HG03196 (cell line): ENCODE results near the gene MMRN1.

Experiments used
- ATAC-seq: cut with Tn5 transposase; IDR thresholded peaks from one replicate; pipeline ENCODE4 v1.9.1; 2021; ENCODE audit not compliant: unreplicated experiment

Gene MMRN1

DNA sequence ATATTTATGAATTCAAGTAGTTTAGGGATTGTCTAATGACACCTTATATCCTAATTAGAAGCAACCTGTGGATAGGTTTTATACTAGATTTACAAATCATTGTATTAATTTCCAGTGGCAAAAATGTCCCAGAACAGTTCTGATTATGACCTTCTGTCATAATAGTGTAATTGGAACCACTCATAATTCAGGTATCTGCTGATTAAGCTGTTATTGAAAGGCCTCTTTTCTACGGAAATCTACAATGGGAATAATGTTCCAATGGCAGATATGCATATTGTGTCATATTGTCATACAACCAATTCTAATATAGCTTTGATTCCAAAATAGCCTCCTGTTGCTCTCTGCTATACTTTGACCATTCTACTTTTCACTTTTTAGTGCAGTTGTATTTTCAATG is 19.0 kb downstream of the MMRN1 start:
- no peak for ATAC-seq

DNA sequence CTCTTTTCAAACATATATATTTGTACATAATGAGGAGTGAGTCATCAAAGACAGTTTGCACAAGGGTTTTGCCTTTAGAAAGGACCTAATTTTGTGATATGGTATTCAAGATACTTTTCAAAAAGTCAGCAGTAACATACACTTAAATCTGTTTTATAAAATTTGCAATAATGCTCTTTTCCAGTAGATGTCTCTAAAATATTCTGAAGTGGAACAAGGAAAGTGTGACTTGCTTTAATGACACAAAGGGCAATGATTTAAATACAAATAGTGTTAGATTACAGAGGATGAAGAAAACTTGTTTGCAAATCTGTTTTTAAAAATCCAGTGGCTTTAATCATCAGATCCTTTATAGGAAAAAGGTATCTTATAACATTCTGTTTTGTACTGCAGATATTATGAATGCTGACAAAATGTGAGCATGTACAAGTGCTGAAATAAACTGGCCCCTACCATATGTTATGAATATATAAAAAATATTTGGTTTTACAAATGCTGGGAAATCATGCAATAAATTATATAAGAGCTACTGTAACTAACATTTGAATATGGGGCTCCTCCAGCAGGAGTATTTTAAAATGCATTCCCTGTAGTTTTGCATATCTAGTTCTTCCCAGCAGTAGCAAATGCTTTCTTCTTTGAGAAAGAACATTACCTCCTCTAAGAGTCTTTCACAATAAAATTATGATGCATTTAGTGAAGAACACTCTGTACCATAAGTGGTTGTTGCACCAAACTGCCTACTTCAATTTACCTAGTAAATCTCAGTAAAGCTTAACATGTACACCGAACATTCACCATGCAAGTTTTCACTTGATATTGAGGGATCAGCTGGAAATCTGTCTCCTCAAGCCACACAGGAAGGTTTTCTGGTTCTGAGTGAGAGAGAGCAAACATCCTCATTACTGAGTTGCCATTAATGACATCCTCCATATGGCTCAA is 20.2 kb downstream of the MMRN1 start:
- no peak for ATAC-seq

DNA sequence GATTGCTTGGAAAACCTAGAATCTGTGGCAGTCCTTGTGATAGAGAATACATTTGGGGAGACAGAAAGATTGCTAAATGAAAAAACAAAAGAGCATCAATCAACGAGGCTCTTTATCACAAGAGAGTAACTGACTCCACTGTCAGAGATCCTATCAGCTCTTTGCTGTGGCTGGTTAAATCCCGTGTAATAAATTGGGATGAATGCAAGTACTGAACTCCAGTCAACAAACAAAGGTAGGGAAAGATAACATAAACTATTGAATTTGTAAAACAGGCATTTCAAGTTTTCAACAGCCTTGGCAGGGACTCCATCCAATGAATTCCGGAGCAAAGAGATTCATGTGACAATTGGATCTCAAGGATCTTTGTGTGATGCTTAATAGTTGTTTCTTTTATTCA is 21.3 kb downstream of the MMRN1 start:
- ATAC-seq = no peak

DNA sequence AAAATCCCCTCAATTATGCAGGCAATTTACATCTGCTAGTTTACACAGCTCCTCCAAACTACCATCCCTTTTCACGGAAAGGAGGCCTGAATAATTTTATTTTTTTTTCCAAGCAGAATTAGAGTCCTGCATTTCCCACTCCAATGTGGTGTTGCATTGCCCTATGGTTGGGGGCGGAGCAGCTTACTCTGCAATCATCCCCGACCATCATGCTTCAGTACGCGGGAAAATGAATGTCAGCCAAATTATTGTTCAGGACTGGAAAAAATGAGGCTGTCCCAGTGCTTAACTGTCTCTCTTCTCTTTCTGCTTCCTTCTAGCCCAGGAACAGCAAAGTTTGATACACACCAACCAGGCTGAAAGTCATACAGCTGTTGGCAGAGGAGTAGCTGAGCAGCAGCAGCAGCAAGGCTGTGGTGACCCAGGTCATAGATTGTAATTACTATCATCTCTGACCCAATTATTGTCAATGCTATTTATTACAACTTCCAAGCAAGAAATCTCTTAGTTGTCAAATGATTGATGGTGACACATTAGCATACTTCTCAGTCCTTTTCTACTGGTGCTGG is 28.3 kb downstream of the MMRN1 start:
- ATAC-seq = no peak

DNA sequence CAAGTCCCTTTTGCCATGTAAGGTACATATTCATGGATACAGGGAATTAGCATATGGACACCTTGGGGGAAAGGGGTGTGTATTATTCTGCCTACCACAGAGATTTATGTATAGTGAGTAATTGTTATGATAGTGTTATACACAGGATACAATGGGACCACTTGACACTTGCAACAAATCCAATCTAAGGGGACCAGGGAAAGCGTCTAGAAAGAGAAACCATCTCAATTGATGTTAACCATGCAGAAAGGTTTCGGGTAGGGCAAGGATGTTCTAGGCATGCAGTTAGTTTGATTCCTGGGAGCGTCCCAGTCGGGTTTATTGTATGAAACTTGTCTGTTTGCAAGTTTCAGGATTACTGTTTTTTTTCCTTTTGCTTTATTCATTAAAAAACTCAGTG is 34.2 kb downstream of the MMRN1 start:
- no peak for ATAC-seq

DNA sequence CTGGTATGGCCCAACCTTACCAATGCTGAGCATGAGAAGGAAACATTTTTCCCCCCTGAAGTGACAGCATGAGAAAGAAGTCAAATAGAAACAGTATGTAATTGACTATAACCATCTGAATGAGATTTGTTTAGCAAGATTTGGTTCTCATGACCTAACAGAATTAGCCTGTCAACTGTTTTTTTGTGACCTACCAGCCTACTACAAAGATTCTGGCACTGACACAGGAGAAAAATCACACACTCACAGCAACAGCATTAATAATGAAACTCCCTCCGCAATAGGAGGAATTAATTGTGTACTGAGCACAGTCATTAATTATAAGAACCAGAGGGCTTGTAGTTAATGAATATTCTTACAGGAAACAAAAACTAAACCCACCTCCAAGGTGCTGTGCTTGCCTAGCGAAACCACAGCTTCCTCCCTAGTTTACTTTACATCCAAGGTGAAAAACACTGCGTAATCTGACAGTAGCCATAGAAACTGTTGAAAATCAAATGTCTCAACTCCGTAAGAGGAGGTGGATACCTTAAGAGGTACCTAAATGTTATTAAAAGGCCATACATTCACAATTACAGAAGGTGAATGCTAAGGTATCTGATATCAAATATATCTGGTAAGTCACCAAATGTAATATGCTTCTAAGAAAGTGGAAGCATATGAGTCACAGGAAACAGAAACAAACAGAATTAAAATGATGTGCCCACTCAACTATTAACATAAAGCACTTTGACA is 34.9 kb downstream of the MMRN1 start:
- peak; percentile 93 for ATAC-seq

DNA sequence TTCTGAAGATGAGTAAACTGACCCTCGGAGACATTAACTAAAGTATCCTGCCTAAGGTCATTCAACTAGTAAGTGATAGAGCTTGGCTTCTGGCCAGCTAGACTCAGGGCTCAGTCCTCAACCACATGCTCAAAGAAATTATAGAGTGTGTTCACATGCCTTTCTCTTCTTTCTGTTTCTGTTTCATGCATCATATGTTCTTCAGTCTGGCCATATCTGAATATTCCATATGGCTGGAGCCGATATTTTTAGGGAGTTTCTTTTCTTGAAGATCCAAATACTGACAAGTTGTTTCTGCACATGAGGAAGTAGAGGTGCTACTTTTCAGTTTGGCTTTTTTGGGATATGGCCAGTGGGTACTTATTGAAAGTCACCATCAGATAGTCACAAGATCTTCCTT is 44.9 kb downstream of the MMRN1 start:
- ATAC-seq = no peak

DNA sequence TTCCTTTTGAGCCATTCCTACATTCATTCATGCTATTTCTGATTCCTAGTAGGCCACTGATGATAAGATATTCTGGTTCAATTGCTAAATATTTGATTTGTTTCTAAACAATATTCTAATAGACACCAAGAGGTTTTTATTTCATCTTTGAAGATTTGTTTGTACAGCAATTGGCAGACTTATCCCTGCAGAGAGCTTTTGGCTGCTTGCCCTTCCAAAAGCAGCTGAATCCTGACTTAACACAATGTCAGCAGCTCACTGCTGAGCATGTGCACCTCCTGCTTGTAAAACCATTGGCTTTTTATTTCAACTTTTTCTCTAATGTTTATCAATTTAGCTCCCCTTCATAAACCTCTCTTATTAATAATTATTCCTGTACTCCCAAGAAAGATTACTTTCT is 45.3 kb downstream of the MMRN1 start:
- ATAC-seq = no peak

DNA sequence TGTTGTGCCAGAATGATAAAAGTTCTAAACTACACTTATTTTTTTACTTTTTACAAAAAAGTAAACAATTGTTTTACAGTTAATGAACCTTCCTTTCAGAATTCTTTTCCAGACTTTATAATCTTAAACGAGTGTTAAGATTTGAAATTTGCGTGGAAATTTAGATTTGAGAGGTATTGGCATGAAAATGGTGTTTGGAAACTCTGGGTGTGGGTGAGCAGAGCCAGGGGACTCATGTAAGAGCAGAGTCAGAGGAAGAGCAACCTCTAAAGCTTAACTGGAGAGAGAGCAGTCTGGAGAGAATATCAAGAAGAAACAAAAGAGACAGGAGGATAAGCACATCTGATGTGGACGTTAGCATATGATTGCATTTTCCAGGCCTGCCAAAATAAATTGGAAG is 48.2 kb downstream of the MMRN1 start:
- no peak for ATAC-seq

DNA sequence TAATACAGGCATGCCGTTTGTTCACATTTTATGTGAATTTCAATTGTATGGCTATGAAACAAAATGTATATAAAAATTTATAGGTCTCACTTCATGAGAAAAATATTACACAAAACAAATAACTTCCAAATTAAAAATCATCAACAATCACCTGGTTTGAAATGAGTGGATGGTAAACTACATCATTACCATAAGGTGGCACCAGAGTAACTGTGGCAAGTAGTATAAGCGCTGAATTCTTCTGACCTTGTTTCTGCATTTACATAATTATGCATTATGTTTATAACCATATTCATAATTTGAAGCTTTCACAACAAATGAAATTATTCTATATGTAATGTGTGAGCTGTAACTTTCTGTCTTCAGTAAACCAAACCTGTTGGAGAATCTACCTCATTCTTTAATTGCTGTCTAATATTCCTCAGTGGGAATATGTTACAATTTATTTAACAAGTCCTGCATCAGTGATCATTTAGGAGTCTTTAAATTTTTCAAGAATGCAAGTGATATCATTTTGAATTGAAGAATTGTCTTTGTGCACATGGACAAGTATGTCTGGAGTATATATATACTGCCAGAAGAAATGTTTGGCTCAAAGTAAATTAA is 55.2 kb downstream of the MMRN1 start:
- ATAC-seq = no peak

DNA sequence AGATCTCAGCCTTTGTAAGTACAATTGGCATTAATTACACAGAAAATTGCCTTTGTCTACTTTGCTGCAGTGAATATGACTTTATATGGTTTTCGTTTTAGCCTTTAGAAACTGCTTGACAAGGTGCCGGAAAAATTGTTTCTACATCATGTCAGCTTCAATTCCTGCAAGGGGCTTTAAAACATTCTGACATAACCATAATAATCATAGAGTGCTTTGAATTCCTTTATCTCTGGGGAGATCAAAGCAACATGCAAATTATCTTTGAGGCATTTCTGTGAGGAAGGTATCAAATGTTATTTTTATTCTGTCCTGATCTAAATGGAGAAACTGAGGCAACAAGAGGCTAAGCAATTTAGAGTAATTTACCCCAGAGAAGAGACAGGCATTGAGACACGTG is 57.8 kb downstream of the MMRN1 start:
- ATAC-seq = no peak

DNA sequence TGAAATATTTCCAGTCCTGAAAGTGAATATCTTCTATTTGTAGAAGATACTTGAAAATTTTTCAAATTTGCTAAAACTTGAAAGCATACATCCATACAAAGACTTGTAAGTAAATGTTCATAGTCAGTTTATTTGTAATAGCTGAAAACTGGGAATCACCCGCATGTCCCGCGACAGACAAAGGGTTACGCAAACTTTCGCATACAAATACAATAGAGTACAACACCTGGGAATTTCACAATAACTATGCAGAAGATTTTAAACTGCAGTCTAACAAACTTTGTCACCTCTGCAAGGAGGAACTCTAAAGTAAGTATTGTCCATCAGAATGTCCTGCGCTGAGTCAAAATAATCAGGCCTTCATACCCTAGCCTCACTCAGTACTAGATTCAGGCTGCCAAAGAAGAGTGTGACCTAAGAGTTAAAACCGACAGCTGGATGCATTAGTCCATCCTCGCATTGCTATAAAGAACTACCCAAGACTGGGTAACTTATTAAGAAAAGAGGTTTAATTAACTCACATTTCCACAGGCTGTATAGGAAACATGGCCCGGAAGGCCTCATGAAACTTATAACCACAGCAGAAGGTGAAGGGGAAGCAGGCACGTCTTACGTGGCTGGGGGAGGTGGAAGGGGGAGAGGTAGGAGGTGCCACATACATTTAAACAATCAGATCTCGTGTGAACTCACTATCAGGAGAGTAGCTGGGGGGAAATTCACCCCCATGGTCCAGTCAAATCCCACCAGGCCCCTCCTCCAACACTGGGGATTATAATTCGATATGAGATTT is 60.4 kb downstream of the MMRN1 start:
- ATAC-seq = no peak

DNA sequence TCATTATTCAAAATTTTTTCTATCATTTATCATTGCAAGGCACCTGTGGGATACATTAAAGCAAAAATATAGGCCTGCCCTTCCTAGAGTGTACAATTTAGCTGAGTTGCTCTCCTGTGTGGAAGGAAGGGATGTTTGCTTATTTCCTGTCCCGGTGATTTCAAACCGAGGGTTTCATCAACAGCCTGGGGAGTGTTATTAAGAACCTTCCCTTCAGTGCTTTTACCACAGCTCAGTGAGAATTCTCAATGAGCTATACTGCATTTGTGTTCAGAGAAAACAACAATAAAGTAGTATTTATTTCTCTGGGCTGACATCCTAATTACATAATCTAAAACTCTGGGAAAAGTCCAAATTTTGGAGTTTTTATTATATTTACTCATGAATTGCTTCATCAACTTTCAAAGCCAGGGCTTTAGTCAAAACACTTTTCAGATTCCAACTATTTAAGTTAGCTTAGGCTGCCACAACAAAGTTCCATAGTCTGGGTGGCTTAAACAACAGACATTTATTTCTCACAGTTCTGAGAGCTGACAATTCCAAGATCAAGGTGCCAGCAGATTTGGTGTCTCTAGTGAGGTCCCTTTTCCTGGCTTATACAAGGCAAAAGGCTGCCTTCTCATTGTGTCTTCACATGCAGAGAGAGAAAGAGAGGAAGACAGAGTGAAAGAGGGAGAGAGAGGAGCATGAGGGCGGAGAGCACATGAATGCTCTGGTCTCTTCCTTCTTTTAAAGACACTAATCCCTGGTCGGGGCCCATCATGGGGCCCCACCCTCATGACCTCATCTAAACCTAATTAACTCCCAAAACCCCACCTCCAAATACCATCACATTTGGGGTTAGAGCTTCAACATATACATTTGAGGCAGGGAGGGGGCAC is 62.6 kb downstream of the MMRN1 start:
- no peak for ATAC-seq

DNA sequence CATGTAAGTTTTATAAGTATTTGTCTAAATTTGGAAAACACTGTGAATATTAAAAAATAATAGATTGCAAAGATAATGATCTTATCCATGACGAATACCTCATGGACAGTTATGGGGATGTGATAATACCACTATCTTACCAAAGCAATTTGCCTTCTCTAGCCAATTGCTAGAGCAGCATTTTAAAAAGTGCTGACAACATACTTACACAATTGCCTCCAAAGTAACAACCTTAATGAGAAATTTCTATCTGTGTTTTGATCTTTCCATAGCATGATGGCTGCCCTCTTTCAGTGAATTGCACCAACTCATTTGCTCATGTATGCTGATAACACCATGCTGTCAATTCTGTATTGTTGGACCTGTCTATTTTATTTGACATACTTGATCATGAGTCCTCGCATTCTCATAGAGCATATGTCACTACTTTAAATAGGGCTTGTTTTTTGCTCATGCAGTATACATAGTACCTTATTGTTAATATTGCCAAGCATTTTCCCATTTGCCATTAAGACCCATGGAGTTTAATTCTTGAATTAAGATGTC is 87.2 kb downstream of the MMRN1 start:
- ATAC-seq = no peak

DNA sequence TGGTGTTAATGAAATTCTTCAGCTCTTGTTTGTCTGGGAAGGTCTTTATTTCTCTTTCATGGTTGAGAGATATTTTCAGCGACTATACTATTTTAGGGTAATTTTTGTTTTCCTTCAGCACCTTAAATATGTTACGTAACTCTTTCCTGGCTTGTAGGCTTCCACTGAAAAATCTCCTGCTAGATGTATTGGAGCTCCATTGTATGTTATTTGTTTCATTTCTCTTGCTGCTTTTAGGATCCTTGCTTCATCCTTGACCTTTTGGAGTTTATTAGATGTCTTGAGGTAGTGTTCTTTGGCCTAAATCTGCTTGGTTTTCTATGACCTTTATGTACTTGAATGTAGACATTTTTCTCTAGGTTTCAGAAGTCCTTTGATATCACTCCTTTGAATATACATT is 93.6 kb downstream of the MMRN1 start:
- no peak for ATAC-seq

DNA sequence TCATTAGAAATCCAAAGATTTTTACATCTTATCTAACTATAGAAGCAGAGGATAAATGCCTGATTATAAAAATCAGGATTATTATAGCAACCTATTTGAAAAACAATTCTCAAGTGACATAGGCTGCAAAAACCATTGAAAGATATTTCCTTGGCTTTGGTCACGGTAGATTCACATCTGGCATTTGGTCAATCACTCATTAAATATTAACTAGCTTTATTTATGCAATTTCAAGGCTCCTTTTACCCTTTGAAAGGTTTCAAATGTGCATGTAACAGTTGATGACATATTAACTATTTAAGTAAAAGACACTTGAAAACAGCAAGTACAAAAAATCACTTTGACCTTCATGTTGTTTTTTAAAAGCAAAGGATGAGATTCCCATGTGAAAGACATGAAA is 98.1 kb downstream of the MMRN1 start:
- no peak for ATAC-seq

DNA sequence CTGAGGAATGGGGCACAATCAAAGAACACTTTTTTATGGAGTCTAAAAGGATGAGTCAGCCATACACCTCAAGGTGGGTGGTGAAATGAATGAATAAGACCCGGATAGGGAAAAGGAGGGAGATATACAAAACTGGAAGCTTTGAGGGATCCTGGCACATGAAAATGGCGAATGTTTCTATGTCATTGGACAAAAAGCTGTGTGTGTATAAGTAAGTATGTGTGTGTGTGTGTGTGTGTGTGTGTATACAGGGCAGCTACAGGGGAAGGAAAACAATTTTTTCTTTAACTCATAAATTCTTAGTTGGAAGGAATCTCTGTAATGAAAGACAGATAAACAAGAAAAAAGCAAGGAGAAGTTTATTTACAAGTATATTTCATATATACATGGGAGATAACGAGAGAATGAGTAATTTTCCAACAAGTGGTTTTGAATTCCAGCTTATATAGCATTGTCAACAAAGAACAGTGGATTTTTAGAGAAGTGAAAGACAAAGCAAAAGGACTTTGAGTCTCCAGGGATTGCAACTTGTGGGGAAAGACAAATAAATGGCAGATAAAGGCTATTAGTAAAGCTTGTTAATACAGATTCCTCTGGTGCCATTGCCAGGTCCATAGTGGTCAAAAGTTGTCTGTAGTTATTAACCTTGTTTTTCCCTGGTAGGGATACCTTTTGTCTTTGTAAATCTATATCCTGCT is 99.7 kb downstream of the MMRN1 start:
- ATAC-seq = no peak

DNA sequence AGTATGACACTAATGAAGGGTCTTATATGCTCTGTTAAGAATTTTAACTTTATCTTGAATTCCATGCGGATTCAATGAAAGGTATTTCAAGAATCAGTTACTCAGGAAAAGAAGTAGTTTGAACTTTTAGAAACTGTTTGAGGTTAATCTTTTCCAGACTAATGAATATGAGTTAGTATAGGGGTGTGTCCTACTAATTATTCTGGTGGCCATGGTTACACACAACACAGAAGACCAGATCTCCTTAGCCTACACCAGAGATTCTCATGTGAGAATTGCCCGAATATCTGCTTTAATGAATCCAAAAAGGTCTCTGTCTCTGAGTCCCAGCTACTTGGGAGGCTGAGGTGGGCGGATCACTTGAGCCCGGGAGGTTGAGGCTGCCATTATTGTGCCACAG is 100.4 kb downstream of the MMRN1 start:
- no peak for ATAC-seq

DNA sequence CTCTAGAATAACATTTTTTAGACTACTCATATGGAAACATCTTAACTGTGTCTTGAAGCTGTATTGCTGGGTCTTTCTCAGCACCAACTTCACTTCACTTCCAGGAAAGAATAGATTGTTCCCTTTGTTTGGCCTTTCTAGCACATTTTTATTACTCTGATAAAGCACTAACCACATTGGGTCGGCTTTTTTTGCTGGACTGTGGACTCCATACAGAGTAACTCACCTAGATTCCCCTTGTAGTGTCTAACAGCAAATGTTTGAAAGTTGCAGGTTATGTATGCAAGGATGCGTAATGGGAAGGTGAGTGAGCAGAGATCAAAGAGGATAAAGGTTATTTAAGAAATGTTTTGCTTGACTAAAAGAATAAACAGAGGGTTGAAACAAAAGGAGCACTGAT is 101.2 kb downstream of the MMRN1 start:
- ATAC-seq = no peak
